Mammary epithelial cell (primary cell): ENCODE measurements around the gene SLC44A3.

Experiments
- CTCF ChIP-seq, 2 donors: IDR thresholded peaks in 1 of 2; conservative IDR thresholded peaks in 1 of 2; 2 replicates each; pipeline ENCODE4 v1.5.1; 2011 to 2012; ENCODE audit warnings: inconsistent platforms in 2 of 2, low read length in 2 of 2, mild to moderate bottlenecking in 2 of 2, control low read depth in 1 of 2, low read depth in 1 of 2; ENCODE audit not compliant: insufficient read depth in 1 of 2; ENCODE audit errors: extremely low read depth in 1 of 2
- EZH2 ChIP-seq: IDR thresholded peaks from 2 replicates; pipeline ENCODE4 v1.6.1; 2012; ENCODE audit warnings: low read length, inconsistent platforms, borderline replicate concordance

GRCh38 chr1:94792473-94793295, 27.5 kb upstream of the SLC44A3 start:
- TF ChIP-seq CTCF (conservative IDR thresholded peaks at IDR 0.05 in 1 of 2, IDR thresholded peaks at IDR 0.05 in 1 of 2; ENCODE audit: extremely low read depth in 1 of 2, insufficient read depth in 1 of 2, low read depth in 1 of 2, low read length in 2 of 2) (peak; percentile 41 to 56), EZH2 (no peak)
